GM19372 (cell line): Measurements from ENCODE around the gene ENG.

Experiments used
- ATAC-seq: cut with Tn5 transposase; IDR thresholded peaks from one replicate; pipeline ENCODE4 v1.9.1; 2021; ENCODE audit warnings: mild to moderate bottlenecking, low read depth, moderate library complexity; ENCODE audit not compliant: unreplicated experiment

Gene ENG

DNA sequence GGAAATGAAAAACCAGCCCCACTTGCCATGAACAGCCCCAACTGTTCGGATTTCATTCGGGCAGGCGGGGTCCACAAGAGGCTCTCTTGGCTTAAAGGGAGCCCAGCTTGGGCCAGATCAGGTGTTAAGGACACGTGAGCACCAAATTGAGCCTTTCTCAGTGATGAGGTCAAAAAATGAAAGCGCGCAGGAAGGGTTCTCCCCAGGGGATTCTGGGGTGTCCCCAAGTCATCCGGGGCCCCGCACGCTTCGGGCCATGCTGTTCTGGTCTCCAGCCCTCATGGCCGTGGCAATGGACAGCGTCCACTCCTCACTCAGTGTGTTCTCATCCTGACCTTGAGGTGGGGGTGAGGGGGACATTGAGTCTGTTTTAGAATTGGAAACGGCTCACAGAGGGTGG is 12.1 kb upstream of the ENG start:
- no peak for ATAC-seq

- no peak for ATAC-seq
Observed at GRCh38 chr9:127865645-127866464, 11.4 kb upstream of the ENG start.

GRCh38 chr9:127863191-127863621 is 8.7 kb upstream of the ENG start:
- ATAC-seq, result no peak

DNA sequence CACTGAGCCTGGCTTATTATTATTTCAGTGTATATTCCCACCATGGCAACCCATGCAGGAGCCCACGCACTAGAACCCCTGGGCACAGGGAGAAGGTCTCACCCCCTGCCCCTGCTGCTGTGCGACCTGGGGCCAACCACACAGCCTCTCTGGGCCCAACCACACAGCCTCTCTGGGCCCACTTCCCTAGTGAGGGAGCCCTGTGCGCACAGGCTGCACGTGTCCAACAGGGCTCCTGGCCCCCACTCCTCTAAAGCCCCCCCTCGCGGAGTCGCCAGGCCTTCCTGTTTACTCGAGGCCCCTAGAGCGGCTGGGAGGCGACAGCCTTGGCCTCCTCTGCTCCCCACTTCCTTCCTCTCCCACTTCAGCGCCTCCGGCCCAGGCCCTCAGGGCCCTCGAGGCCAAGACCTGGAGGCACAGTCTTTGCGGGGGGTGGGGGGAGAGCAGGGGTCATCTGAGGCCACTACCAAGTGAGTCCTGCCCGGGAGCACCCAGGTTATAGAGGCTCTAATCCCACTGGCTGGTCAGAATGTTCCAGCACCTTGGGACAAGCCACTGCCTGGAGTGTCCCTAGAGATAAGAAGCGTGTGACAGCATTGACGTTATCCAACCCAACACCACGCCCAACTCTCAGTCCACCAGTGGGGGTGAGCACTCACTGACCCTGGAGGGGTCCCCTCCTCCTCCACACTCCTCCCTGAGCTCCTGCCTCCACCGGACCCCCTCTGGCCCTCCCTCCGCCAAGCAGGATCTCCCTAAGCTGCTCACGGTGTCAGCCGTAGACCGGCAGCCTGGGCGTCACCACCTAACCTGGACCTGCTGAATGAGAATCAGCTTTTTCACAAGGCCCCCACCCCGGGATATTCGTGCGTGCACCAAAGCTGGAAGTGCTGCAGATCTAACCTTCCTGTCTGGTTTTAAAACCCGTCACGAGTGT is 7.9 kb upstream of the ENG start:
- ATAC-seq, result no peak

DNA sequence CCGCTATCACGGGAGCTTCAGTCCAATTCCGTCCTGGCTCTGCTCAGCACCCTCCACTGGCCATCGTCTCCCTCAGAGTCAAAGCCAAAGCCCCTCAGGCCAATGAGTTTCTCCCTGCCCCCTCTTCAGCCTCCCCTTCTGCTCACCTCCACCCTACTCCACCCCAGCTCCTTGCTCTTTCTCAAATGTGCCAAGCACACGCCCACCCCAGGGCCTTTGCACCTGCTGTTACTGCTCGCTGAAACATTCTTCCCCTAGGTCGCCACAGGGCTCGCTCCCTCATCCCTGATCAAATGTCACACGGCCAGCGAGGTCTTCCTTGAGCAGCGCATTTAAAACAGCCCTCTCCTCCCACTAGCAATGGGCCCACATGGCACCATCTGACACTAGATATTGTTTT is 6.3 kb upstream of the ENG start:
- ATAC-seq, result no peak

DNA sequence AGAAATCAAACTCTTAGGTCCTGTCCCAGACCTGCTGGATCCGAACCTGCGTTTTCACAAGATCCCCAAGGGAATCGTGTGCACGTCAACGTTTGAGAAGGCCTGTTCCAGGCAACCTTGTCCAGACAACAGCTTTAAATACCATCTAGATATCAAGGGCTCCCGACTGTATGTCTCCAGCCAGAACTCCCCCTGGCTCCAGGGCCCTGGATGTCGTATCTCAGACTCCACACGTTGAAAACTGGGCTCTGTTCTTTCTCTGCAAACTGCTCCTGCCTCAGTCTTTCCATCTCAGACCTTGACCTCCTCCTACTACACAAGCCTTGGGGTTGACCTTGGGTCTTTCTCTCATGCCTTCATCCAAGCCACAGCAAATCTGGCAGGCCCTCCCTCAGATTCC is 5.8 kb upstream of the ENG start:
- no peak for ATAC-seq

GRCh38 chr9:127858041-127858512 is 3.6 kb upstream of the ENG start:
- no peak for ATAC-seq

DNA sequence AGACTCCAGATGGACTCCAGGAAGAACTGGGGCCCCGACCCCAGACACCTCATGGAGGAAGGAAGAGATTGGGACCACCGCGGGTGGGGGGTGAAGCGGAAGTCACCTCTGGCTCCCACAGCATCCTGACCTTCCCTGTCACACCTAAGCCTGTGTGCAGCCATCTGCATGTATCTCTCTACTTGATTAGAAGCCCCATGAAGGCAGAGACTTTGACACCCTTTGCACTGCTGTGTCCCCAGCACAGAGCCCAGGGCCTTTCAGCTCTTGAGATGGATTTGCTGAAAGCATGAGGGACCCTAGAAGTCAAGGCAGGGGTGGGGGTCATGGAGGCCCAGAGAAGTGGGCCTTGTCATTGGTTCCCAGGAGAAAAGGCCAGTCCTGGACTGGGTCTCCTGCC is 2.8 kb upstream of the ENG start:
- ATAC-seq, result no peak

DNA sequence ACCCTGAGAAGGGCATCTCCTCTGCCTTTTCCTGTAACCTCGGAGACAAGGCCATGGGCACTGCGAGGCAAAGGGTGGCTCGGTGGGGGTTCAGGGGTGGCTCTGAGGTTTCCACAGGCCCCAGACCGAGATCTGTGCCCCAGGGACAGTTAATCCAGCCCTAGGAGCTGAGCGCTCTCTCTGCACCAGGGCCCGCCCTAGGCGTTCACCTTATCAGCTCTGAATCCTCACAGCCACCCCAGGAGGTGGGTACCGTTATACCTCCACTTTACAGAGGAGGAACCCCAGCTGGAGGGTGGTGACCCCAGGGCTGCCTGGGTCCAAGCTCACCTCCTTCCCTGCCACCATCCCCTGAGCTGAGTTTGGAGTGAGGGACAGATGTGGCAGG is 2.3 kb upstream of the ENG start:
- no peak for ATAC-seq

DNA sequence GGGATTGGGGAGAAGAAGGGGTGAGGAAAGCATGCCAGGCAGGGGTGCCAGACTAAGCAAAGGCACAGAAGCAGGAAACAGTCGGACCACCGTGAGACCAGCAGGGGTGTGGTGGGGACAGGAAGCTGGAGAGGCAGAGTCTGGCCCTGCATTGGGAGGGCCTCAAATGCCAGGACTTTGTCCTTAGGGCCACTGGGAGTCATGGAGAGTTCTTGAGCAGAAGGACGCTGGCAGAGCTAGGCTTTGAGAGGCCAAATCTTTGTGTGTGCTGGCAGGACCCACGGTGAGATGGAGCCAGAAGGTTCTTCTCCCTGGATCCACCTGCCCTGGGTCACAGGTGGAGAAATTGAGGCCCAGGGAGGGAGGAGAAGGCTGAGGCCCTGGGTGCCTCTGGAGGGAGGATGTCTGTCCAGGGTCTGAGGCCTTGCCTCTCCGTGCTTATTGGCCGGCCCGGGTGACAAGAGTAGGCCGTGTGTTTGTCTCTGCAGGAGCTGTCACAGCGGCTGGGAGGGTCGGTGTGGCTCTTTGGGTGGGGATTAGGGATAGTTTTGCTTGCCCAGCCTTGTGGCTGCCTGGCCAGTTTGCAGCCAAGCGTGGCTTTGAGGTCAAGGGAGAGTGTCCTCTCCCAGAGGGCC is 1.8 kb upstream of the ENG start:
- ATAC-seq, result no peak

GRCh38 chr9:127855522-127855921 is 1.1 kb upstream of the ENG start:
- ATAC-seq, result no peak

- ATAC-seq, result no peak
Observed at GRCh38 chr9:127854960-127855359, 502 bp upstream of the ENG start.

DNA sequence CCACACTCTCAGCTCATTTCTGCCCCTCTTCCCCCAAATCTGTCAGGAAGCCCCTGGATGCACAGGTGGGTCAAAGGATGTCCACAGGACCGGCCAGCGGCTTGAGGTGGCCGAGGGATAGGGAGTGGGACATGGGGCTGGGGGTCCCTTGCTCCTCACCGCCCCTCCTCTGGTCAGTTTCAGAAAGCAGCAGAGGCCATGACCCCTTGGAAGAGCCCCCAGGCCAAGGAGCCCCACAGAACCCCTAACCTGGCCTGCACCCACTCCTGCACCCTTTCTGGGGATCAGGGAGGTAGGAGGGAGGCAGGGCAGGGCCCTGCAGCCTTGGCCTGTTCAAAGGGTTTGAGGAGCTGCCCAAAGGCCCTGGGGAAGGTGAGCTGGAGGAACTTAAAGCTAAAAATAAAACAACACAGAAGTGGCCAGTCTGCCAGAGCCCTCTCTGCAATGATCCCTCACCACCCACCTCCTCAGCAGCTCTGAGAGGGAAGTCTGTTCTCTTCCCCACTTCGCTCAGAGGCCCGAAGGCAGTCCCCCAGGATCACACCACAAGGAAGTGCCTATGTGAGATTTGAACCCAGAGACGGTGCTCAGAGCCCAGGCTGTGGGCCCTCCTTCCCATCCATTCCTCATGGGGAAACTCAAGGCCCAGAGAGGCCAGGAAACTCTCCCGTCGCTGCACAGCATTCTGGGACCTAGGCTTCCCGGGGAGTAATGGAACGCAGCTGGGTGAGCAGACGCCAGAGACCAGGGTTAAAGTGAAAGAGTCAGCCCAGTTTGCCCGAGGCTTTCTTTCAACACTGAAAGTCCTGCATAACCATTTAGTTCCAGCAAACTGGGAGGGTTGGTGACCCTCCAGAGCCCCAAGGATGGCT is 910 bp downstream of the ENG start:
- no peak for ATAC-seq

GRCh38 chr9:127852829-127853228 is 1.6 kb downstream of the ENG start:
- no peak for ATAC-seq

DNA sequence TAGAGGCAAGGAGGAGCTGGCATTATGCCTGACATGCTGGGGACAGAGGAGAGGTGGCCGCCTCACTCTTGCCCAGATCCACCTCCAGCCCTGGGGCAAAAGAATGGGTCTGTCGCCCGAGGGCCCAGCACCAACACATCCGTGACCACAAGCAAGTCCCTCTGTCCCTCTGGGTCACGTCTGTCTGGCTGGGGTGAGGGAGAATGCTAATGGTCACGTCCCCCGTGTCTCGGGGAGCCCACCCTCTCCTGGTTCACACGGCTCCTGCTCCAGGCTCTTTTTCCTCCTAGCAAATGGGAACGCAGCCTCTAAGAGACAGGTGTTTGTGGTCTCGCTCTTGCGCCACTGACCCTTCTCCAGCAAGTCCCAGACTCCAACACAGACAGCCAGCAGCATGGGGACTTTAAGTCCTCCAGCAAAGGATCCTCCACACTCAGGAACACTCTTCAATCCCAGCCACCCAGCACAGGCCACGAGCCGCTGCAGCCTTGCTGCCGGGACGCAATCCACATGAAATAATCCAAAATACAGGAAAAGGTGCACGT is 4.1 kb downstream of the ENG start:
- ATAC-seq, result no peak

- ATAC-seq, result no peak
Observed at GRCh38 chr9:127848756-127849504, 5.5 kb downstream of the ENG start.

DNA sequence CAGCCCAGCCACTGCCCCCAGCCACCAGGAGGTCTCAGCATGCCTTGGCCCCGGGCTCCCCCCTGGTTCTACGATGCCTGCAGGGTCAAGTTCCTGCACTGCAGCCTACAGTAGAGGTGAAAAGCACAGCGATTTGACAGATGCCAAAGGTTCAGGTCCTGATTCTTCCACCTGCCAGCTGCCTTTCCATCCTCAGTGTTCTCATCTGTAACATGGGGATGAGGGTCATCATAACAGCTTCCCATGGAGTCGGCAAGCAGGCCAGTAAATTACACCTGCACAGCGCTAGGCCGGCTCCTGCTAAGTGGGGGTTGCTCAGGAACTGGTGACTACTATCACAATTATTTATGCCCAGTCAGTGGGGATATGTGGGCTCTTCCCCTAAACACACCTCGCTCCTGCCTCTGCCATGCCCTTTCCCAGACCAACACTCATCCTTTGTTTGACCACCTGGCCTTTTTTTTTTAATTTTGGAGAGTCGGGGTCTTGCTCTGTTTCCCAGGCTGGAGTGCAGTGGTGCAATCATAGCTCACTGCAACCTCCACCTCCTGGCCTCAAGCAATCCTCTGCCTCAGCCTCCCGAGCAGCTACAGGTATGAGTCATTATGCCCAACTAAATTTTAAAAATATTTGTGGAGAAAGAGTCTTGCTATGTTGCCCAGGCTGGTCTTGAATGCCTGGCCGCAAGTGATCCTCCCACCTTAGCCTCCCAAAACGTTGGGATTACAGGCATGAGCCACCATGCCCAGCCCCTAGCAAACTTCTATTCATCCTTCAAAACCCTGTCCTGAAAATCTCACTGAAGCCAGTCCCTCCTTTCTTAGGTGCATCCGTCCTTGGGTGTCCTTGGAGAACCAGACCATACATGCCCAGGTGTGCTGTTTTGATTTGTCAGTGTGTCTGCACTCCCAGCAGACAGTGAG is 6.4 kb downstream of the ENG start:
- no peak for ATAC-seq

GRCh38 chr9:127847178-127847510 is 7.3 kb downstream of the ENG start:
- no peak for ATAC-seq
